ENCODE measurements around the gene CKLF.
"Not testable (repeated sequence)": the region's sequence is repeated elsewhere in the genome, so short reads cannot be mapped to it uniquely, and the experiment has no call there.

Gene CKLF

DNA sequence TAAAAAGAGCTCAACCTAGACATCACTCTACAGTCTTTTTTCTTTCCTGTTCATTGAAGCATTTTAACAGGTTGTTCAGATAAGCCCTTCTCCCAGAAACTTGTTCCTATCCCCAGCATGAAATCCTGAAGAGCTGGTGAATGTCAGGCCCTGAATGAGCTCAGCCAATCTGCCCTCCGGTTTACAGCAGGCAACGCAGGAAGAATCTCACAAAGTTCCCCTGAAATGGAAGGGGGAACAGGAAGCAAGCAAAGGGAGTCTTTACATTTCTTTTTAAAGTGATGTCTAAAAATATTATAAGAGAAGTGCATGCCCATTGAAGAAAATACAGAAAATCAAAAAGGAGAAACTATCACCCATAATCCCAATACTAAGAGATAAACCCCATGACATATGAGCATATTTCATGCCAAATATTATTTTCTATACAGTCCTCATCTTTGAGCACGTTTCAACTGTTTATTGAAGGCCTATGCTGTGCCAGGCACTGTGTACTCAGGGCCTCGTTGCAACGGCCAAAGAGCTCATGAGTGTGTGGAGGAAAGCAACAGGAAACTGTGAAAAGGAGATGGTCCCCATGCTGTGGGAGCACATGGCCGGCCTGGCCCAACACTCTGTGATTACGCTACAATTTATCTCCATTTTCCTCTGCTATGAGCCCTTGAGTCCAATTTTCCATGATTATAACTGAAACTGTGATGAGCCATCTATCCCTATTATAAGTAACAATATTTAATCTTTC is 8.2 kb upstream of the CKLF start:
- DNase-seq: no peak

DNA sequence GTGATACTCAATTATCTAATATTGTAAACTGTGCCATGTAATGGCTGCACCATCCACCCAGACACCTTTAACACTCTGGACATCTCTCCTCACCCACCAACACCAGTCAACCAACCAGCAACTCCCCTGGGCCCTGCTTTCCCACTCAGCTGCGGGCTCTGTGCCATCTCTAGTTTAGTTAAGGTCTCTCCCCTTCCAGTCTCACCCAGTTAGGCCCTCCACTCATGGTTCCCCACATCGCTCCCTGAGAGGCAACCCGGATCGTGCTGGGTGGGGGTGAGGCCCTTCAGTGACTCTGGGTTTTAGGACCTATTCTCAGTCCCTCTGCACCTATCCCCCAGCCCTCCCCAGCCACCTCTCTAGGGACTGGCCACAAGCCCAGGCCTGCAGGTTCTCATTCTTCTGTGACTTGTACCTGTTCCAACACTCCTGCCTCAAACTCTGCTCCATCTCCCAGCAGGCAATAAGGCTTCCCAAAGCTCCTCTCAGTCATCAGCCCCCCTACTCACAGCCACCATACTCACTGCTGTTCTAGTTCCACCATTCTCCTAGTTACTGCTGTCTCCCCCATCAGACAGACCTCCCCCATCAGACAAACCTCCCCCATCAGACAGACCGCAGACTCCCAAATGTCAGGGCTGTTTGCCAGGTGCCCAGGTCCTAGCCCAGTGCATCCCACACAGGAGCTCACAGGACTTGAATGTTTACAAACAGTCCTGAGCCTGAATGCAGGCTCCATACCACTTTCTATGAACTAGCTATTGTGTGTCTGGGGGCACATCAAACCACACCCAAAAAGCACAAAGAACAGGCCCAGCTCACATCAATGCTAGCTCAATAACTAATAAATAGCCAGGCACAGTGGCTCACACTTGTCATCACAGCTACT is 5.0 kb upstream of the CKLF start:
- no peak for DNase-seq

DNA sequence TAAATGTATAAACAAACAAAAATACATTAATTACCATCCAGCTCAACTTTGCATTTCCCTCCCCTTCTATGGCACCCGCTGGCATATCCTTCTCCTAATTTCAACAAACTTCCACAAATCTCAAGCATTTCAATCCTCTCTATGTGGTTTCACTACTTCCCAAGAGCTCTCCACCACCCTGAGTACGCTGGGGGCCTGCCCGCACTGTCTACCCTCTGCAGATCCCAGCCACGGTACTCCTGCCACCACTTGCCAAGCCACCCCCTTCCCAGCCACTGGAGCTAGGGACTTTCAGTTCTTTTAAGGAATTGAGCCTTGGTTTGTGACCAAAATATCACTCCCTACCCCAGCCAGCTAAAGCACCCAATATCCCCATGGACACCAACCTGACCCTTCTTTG is 4.3 kb upstream of the CKLF start:
- DNase-seq: no peak

DNA sequence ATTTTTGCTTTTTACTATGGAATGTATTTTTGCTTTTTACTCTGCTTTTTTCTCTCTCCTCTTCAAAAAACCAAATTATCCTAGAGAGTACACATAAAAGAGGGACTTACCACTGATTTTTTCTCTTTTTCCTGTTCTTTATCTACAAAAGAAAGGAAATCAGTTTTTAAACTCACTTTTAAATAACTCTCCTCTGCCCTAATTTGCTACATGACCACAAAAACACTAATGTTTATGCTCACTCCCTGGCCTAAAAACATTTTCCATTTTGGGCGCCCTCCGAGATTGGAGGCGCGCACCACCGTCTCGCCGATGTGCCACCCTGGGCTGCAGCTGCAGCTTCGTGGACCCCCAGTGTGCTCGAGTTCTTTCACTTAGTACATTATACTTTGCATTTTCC is 3.5 kb upstream of the CKLF start:
- DNase-seq: no peak

DNA sequence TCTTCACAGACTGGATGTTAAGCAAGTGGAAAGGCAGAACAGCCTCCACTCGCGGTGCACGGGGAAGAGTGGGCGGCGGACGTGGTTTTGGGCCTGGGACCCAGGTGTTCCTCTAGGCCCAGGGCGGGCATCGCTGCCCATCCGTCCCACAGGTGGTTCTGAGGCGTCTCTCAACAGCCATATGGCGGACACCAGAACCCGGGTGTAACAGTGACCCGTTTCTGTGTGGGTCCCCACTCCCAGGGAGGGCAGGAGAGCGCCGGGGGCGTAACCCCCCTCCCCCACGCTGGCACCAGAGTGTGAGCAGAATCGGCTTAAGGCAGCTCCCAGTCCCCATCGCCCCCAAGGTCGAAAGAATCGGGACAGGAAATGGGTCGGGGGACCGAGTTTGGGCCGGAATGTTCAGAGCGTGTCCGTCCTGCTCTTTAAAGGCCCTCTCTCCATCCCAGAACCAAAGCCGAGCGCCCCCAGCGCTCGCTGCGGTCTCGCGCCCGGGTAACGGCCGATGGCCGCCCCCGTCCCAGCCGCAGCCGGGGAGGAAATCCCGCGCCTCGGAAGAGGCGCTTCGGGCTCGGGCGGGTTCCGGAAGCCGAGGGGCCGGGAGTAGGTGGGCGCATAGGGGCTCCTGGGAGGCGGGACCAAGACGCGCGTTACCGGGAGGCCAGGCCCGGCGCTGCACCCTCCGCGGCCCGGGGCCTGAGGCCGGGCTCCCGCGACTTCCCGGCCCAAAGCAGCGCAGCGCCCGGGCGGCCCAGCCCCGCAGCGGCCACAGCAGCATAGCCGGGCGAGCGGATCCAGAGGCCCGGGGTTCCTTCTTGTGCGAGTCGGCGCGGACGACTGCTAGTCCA is 2.9 kb upstream of the CKLF start, which contains the start of gene TK2:
TK2 (minus strand) TSS at position 839 of the 848 bp plus-strand sequence; CDS start at position 778, 61 bp downstream.
- peak; percentile 10 to 56 for DNase-seq

DNA sequence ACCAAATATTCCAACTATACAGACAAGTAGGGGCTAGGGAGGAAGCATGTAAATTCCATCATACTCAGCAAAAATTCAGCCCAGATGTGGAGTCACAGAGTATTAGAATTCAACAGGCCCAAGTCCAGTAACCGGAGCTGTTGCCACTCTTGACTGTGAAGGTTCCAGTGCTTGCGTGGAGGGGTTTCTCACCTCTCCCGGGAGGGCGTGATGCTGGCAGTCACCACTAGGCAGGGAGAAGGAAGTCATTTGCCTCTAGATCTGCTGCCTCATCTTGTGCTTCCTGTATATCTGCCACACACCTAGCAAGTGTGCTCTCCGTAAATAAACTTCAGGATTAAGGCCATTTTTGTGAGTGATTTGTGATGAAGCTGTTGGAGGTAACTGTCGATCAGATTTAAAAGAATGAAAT is 1.0 kb upstream of the CKLF start:
- DNase-seq: peak in 1 of 2 experiments; percentile 34

DNA sequence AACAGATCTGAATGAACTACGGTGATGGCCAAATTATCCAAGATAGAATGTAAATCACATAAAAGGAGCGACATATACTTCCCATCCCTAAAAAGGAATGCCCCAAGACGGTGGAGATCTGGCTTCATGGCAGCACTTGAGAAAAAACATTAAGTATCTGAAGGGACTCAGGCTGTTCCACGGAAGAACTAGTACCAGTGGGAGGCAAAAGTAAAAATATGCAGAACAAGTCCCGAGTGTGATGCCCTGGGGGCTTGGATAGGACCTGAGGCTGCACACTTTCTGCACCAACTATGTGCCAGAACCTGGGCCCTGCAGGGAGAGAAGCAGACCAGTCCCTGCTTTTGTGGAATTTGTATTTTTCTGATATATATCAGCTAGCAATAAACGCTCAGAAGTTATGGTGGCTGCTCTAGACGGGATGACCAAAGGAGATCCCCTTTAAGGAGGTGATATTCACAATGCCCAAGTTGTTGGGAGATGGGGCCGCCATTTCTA is 539 bp upstream of the CKLF start:
- DNase-seq: no peak

DNA sequence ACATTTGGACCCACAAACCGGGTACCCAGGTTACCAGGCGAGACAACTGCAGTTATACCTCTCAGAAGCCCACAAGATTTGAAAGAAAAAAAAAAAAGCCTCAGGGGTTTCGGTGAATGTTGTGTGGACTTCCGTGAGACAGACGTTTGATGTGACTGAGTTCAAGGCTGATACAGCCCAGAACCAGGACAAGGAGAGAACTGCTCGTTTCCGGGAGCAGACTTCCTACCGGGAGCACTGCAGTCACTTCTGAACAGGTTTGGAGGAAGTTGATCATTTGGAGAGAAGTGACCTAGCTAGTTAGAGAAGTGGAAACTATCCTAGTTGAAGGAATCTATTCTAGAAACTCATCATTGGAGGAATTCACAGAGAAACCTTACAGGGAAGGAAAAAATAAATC is 847 bp downstream of the CKLF start:
- DNase-seq: no peak

DNA sequence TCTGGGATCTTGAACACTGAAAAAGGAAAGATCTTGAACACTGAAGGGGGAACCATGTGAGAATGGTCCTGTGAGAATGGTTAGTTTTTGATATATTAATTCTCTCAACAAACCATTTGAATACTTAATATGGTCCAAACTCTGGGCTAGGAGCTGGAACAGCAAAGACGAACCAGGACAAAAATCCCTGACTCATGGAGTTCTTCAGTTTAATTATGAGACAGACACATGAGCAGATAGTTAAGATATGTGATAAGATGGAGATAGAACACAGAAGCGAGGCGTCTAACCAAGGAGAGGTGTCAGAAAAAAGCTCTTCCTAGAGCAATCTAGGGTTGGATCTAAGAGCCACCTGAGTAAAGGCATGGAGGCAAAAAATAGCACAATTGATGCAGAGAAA is 1.6 kb downstream of the CKLF start:
- no peak for DNase-seq

DNA sequence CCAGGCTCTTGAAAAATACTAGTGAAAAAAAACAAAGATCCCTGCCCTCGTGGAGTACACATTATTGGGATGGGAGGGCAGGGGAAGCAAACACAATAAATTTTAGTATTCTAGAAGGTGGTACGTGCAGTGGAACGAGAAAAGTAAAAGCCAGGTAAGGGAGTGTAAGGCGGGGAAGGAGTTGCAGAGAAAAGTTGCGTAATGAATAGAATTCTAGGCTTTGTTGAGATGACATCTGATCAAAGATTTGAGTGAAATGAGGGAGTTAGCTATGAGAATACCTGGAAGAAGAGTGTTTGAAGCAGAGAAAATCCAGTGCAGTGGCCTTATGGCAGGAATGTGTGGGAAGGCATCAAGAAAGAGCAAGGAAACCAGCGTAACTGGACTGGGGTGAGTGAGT is 2.1 kb downstream of the CKLF start:
- DNase-seq: no peak

DNA sequence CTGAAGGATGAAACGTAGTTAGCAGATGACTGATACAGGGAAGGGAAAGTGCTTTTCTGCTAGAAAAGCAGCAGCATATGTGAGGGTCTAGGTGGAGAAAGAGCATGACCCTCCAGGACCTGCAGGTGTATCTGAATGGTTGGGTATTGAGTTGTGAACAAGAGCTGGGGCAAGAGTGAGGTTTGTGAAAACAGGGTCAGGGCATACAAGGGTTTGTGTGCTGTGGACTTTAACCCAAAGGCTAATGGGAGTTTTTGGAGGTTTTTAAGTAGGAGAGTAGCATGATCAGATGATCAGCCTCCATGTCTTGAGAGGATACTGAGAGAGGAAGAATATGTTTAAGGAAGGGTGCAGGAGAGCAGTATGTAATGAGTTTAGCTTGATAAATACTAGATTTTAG is 7.7 kb downstream of the CKLF start:
- DNase-seq: no peak

DNA sequence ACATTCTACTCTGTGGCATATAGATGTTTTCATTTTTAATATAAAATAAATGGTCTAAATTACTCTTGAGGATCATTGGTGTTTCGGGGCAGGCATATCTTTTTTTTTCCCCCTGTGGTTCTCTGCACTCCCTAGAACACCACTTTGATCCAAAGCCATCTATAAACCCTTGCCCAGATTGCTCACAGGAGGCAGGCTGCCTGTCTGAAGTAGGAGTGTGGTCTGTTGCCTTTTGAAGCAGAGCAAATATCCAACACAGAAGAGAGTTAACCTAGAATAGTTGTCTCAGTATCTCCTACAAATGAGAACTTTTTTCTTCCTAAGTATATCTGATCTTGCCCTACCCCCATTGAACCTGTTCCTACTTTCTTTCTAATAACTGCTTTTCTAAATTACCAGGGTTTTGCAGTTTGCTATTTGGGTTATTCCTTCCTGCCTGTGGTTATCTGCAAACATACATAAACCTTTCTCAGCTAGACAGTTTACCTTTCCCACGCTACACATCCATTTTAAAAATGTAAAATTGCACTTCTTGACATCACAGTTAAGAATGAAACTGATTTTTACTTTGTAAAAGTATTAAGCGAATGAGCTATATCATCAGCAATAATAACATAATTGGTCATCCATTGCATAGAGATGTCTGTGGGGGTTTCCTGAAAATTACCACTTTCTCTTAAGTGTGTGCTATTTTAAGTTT is 9.2 kb downstream of the CKLF start:
- no peak for DNase-seq

DNA sequence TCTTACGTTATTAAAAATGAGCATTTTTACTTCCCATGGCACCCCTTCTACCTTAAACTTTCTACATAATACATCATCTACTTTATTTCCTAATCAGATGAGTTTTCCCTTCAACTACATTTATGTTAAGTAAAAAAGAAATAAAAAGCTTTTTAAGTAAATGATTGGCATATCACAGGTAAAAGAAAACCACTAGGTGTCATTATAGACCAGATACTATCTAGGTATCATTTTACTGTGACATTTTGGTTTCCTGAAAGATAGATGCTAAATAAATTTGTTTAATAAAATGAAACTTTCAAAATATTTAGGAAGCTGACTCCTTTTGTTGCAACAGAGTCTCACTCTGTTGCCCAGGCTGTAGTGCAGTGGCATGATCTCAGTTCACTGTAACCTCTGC is 10.0 kb downstream of the CKLF start:
- no peak for DNase-seq

DNA sequence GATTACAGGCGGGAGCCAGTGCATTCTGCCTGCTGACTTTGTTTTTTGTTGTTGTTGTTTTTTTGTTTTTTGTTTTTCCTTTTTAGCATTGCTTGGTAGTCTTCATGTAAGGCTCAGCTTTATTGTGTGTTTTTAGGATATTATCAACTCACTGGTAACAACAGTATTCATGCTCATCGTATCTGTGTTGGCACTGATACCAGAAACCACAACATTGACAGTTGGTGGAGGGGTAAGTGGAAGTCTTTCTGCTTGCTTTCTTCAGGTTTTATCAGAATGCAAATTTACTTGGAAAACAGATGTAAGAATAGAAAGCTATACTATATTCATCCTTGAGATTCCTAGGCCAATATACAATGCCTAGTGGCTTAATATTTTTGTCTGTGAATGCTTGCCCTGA is 10.6 kb downstream of the CKLF start:
- DNase-seq: no peak

DNA sequence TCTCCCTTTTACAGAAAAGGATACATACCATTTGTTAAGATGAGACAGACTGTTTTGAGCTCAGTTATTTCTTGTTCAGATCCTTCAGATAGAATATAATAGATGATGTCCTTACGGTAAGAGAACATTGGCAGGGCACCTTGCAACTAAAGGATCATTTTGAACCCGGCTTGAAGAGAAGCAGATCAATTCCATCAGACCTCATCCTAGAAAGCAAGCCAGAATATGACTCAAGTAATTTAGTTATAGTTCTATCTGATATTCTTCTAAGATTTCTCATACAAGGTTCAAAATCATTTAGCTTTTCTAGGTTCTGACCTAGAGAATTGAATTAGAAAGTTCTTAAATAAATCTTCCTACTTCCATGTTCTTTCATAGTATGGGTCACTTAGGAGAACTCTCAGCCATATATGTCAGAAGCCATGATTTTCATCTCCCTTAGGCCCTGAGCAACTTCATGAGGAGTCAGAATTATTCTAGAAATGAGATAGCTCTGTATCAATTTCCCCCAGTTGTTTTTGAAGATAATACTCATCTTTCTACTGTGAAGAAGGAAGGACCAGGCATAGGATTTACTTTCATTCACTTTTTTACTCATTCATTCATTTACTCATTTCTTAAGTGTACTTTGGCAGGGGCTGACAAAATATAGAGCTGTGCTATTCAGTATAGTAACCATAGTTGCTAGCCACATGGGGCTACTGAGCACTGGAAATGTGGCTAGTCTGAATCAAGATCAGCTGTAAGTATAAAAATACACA is 11.4 kb downstream of the CKLF start:
- DNase-seq: no peak

DNA sequence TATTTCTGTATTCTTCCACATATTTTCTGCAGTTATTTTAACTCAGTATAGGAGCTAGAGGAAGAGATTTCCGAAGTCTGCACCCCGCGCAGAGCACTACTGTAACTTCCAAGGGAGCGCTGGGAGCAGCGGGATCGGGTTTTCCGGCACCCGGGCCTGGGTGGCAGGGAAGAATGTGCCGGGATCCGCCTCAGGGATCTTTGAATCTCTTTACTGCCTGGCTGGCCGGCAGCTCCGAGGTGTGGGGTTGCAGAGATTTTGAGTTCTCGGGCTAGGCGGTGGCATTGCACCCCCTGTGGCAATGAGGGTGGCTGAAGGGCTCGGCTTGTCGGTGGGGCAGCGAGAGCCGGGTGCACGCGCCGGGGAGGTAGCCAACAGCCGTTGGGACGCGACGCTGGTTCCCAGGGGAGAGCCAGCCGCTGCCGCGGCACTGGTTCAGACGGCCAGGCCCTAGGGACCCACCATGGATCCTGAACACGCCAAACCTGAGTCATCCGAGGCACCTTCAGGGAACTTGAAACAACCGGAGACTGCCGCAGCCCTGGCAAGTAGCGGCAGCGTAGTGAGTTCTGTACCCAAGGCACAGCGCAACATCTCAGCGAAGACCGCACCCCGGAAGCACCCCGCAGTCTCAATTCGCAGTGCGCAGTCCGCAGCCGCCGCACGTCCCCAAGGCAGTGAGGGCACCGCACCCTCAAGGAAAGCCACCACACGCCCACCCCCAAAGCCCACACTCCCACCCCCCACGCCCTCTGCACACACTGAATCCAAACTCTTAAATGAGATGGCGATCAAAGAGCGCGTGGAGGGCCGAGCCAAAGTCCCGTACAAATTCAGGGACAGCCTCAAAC is 13.9 kb downstream of the CKLF start, which contains the start of gene CMTM1:
CMTM1 (plus strand) TSS at position 389 of the 851 bp plus-strand sequence; CDS start at position 464, 75 bp downstream.
- DNase-seq: no peak

DNA sequence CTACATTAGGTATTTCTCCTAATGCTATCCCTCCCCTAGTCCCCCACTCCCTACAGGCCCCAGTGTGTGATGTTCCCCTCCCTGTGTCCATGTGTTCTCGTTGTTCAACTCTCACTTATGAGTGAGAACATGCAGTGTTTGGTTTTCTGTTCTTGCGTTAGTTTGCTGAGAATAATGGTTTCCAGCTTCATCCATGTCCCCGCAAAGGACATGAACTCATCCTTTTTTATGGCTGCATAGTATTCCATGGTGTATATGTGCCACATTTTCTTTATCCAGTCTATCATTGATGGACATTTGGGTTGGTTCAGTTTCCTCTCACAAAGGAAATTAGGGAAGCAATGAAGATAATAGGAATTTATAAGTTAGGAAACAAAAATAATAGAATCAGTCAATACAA is 14.9 kb downstream of the CKLF start:
- not testable (repeated sequence) for DNase-seq

DNA sequence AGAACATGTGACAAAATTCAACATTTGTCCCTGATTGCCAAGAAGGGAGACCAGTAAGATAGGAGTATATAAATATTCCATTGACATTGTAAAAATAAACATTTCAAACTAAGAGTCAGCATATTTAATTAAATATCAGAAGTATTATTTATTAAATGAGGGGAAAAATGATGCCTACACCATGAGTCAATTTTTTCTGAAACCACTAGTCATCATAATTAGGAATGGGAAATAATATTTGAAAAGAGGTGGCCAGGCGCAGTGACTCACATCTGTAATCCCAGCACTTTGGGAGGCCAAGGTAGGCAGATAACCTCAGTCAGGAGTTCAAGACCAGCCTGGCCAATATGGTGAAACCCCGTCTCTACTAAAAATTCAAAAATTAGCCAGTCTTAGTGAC is 16.0 kb downstream of the CKLF start:
- DNase-seq: no peak

DNA sequence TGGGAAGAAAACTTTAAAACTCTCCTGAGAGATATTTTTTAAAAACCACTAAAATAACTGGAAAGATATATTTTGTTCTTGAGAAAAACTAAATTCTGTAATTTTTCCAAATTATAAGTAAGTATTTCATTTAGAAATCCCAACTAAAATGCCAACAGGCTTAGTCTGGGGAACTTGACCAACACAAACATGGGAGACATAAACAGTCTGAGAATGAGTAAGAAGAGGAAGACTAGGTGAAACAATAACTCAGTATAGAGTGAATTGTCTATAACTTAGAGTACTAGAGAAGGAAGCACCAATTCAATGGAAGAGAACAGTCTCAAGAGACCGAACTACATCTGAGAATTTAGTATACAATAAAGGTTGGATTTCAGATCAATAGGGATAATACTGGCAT is 16.8 kb downstream of the CKLF start:
- DNase-seq: no peak

DNA sequence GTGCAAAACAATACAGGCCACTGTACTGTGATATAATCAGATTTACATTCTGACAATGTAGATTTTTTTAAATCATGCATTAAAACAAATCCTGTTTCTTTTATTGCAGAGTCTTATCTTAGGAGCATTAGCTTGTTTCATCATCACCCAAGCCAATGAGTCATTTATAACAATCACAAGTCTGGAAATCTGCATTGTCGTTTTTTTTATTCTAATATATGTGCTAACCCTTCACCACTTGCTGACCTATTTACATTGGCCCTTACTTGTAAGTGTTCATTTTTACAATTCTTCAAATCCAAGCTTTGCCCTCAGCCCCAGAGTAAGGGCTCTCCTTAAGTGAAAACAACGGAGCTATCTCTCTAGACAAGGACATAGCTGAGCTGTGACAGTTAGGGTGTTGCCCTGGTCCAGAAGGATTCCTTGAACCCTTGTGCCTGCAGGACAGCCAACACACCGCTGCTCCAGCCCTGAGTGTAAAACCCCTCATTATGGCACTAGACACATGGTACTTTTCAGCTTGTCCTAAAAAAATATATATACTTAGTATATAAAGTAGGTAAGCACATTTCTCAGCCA is 17.5 kb downstream of the CKLF start:
- no peak for DNase-seq

All from NCI-H2081 (cell line).